ENCODE data around the gene ANKRD40.

The ANKRD40 gene

DNA sequence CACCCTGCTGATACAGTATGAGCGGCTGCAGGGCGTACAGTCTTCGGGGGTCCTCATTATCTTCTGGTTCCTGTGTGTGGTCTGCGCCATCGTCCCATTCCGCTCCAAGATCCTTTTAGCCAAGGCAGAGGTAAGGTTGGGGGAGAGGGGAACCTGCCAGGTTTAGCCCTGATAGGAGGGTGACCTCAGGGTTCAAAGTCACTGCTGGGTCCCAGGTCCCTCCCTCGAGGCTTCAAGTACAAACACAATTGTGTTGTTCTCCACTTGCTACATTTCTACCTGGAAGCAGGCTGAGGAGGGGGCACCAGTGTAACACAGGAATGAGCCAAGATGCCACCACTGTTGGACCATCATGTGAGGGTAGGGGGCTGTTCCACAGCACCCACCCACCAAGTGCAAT, 50.7 kb downstream of the ANKRD40 start:
- peaks cover 4% of the 10 kb centered on the region for H3K9me3 Mint-ChIP-seq
- peaks cover 19% of the 10 kb centered on the region for H3K4me1 Mint-ChIP-seq
- TF ChIP-seq, protein P1, sequence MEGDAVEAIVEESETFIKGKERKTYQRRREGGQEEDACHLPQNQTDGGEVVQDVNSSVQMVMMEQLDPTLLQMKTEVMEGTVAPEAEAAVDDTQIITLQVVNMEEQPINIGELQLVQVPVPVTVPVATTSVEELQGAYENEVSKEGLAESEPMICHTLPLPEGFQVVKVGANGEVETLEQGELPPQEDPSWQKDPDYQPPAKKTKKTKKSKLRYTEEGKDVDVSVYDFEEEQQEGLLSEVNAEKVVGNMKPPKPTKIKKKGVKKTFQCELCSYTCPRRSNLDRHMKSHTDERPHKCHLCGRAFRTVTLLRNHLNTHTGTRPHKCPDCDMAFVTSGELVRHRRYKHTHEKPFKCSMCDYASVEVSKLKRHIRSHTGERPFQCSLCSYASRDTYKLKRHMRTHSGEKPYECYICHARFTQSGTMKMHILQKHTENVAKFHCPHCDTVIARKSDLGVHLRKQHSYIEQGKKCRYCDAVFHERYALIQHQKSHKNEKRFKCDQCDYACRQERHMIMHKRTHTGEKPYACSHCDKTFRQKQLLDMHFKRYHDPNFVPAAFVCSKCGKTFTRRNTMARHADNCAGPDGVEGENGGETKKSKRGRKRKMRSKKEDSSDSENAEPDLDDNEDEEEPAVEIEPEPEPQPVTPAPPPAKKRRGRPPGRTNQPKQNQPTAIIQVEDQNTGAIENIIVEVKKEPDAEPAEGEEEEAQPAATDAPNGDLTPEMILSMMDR (IDR thresholded peaks at IDR 0.05; ENCODE audit: unreplicated experiment in 3 of 3), result no peak
- H3K36me3 Mint-ChIP-seq (ENCODE audit: low read depth), result no peaks in the 10 kb centered on the region
- H3K27me3 Mint-ChIP-seq (ENCODE audit: low read depth), result peaks cover 9% of the 10 kb centered on the region
- no peak overlapping the region for H3K4me3 Mint-ChIP-seq
- no peak overlapping the region for H3K27ac Mint-ChIP-seq

DNA sequence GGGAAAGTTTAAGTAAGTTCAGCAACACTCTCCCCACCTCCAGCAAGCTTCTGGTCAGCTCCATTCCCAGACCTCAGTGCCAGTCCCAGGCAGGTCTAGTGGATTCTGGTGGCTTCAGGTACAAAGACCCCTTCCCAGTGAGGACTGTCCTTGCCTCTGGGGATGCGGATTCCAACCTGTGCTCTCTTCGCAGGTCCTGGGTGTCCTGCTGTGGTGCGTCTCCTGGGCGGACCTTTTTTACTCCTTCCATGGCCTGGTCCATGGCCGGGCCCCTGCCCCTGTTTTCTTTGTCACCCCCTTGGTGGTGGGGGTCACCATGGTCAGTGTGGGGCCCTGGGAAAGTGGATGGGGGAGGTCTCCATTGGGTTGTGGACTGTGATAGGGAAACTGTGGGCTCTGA, 51.2 kb downstream of the ANKRD40 start:
- TF ChIP-seq, protein P1 (IDR thresholded peaks at IDR 0.05; ENCODE audit: unreplicated experiment in 3 of 3), result no peak
- H3K27ac Mint-ChIP-seq, result no peak overlapping the region
- peaks cover 14% of the 10 kb centered on the region for H3K4me1 Mint-ChIP-seq
- H3K9me3 Mint-ChIP-seq, result peaks cover 8% of the 10 kb centered on the region
- H3K36me3 Mint-ChIP-seq (ENCODE audit: low read depth), result no peaks in the 10 kb centered on the region
- no peak overlapping the region for H3K4me3 Mint-ChIP-seq
- peaks cover 4% of the 10 kb centered on the region for H3K27me3 Mint-ChIP-seq (ENCODE audit: low read depth)

DNA sequence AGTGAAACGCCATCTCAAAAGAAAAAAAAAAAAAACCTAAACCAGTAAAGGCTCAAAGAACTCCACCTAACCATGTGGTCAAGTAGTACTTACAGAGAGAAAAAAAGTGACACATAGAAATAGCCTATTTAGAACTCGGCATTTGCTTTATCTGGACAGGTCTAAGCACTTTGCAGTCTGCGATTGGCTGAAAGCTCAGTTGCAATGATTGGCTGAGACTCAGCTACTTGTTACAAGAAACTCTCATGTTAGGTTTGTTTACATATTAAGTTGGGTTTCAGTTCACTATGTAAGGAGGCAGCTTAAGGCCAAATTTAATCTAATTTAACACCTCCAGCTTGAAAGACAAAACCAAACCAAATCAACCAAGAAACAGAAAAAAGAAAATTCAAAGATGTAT, 54.0 kb downstream of the ANKRD40 start:
- TF ChIP-seq, protein P1 (IDR thresholded peaks at IDR 0.05; ENCODE audit: unreplicated experiment in 3 of 3), result no peak
- Mint-ChIP-seq H3K36me3 (ENCODE audit: low read depth) (no peaks in the 10 kb centered on the region), H3K4me1 (no peaks in the 10 kb centered on the region), H3K4me3 (no peak overlapping the region), H3K9me3 (peaks cover 8% of the 10 kb centered on the region), H3K27me3 (ENCODE audit: low read depth) (peaks cover 3% of the 10 kb centered on the region), H3K27ac (no peak overlapping the region)

DNA sequence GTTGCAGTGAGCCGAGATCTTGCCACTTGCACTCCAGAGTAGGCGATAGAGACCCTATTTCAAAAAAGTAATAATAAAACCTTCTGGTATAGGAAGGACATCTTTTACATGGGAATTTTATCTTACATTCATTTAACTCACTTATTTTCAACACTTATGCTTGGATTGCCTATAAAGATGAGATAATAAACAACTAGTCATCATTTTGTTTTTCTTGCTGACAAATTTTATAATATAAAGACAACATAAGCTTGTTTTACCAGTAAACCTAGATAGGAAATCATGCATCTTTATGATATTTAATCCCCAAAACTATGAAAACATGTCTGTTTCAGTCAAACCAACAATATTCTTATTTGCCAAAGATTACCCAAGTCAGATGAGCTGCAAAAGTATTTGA, 56.1 kb downstream of the ANKRD40 start:
- H3K27ac Mint-ChIP-seq, result no peak overlapping the region
- H3K9me3 Mint-ChIP-seq, result peaks cover 11% of the 10 kb centered on the region
- no peak overlapping the region for H3K4me3 Mint-ChIP-seq
- TF ChIP-seq, protein P1 (IDR thresholded peaks at IDR 0.05; ENCODE audit: unreplicated experiment in 3 of 3), result no peak
- H3K36me3 Mint-ChIP-seq (ENCODE audit: low read depth), result no peaks in the 10 kb centered on the region
- H3K4me1 Mint-ChIP-seq, result no peaks in the 10 kb centered on the region
- H3K27me3 Mint-ChIP-seq (ENCODE audit: low read depth), result no peaks in the 10 kb centered on the region

DNA sequence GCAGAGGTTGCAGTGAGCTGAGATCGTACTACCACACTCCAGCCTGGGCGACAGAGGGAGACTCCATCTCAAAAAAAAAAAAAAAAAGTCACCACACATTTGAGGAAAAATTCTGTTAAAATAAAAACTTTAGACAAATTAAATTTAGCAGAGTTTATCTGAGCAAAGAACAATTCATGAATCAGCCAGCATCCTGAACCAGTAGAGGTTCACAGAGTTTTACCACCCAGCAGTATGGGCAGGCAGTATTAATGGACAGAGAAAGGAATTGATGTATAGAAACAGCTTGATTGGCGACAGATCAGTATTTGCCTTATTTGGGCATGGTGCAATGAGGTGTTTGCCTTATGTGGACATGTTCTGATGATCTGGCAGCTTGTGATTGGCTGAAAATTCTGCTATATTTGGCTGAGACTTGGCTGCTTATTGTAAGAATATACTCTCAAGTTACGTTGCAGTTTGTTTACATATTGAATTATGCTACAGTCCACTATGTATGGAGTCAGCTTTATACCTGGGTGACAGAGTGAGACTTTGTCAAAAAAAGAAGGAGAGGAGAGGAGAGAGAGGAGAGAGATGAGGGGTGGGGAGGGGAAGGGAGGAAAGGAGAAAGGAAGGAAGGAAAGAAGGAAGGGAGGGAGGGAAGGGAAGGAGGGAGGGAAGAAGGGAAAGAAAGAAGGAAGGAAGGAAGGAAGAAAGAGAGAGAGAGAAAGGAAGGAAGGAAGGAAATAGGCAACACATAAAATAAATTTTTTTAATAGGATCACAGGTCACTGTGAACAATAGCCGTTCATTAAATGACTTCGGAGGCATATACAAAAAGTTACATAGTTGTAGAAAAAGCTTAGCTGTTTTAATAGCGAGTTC, 58.4 kb downstream of the ANKRD40 start:
- Mint-ChIP-seq H3K9me3 (peaks cover 11% of the 10 kb centered on the region), H3K4me1 (no peaks in the 10 kb centered on the region), H3K27me3 (ENCODE audit: low read depth) (no peaks in the 10 kb centered on the region), H3K36me3 (ENCODE audit: low read depth) (no peaks in the 10 kb centered on the region), H3K4me3 (no peak overlapping the region), H3K27ac (no peak overlapping the region)
- TF ChIP-seq, protein P1 (IDR thresholded peaks at IDR 0.05; ENCODE audit: unreplicated experiment in 3 of 3), result no peak

DNA sequence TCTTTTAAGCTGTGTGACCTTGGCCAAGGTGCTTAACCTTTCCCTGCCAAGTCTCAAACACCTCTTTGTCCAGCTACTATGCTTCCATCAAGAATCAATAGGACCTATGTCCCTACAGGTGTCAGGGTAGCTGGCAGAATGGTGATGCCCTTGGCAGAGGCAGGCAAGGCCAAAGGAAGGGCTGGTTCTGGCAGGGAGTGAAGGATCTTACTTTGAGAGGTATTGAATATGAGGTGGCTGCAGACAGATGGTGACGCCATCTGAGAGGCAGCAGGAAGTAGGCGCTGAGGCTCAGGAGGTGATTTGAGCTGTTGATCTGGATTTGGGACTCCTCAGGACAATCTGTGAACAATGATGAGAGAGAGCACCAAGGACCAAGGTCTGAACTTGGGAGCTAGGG, 60.5 kb downstream of the ANKRD40 start:
- Mint-ChIP-seq H3K4me1 (no peaks in the 10 kb centered on the region), H3K4me3 (no peak overlapping the region), H3K27ac (no peak overlapping the region), H3K9me3 (peaks cover 9% of the 10 kb centered on the region), H3K27me3 (ENCODE audit: low read depth) (peaks cover 3% of the 10 kb centered on the region), H3K36me3 (ENCODE audit: low read depth) (no peaks in the 10 kb centered on the region)
- TF ChIP-seq, protein P1 (IDR thresholded peaks at IDR 0.05; ENCODE audit: unreplicated experiment in 3 of 3), result no peak
